ENCODE measurements around the gene SLC22A31.
A peak's percentile ranks its signal among the peaks of the same experiment; 100 is the strongest.
"Not testable (repeated sequence)": the region's sequence is repeated elsewhere in the genome, so short reads cannot be mapped to it uniquely, and the experiment has no call there.

The SLC22A31 gene

DNA sequence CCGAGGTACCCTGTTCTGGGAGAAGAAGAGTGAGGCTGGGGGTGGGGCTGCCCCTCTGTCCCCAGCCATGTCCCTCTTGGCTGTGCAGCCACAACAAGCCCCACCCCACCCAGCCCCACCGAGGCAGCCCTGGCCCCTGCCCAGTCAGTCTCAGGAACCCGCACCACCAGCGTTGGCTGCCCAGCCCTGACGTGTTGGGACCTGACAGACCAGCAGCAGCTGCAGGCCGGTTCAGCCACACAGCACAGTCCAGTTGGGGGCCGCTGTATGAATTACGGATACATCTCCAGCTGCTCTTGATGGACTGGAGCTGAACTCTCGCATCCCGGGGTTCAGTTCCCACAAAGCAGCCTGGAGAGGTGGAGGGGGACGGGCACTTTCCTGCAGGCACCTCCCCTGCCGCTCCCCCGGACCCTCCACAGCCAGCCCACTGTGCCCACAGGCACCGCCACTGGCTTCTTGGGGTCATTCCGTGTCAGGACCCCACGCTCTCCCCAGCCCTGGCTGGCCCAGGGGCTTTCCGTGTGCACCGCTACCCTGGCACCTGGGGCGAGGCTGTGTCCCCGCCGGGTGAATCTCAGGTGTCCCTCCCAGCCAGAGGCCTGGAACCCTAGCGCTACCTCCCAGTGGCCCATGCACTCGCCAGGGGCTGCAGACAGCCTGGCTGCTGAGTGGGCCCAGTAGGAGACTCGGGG is 21.7 kb downstream of the SLC22A31 start:
- no peak for DNase-seq (ENCODE audit: low spot score)

DNA sequence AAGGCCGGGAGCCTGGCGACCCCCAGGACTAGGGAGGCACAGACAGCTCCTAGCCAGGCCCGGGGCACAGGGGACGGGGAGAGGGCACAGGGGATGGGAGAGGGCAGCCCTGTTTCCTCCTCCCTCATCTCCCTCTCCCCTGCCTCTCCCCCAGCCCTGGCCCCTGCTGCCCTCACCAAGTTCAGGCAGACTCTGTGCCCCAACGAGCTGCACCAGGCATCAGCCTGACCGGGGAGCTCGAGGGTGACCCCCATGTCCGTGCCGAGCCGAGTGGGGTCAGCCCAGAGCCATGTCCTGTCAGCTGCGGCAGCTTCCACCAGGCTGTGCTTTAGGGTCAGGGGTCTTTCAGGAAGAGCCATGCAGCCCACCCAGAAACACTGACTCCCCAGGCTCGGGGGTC is 22.8 kb downstream of the SLC22A31 start:
- no peak for DNase-seq (ENCODE audit: low spot score)

DNA sequence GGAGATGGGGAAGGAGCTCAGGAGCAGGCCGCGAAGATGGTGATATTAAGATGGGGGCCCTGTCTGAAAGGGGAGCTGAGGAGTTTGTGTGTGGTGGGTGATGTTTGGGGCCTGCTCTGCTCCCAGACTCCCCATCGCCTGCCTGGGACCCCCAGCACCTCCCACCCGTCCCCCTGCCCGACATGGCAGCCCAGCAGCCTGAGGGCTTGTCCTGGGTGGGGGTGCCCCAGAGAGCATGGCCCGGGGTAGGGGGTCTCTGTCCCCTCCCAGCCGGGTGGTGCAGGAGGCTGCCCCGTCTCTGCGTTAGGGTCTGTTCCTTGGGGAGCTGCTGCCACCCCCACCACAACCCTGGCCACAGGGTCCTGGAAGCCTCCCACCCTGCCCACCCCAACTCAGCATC is 23.6 kb downstream of the SLC22A31 start:
- no peak for DNase-seq (ENCODE audit: low spot score)

GRCh38 chr16:89176147-89176690 is 24.1 kb downstream of the SLC22A31 start:
- no peak for DNase-seq (ENCODE audit: low spot score)

- DNase-seq (ENCODE audit: low spot score) = no peak
These were observed 24.8 kb downstream of the SLC22A31 start for GRCh38 chr16:89175280-89176146.

DNA sequence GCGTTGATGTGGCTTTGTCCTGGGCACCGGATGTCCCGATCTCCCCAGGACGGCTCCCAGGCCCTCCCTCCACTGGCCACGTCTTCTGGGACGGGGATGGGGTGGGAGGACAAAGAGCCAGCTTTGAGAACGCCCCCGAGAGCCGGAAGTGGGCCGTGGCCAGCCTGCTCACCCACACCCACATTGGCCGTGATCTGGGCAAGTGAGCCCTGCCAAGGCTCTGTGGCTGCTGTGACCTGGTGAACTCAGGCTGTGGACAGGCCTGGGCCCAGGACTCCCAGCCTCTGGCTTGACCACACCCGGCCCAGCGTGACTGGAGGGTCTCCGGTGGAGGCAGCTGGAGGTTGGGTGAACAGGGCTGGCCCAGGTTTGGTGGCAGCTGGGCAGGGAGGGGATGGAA is 25.5 kb downstream of the SLC22A31 start:
- DNase-seq (ENCODE audit: low spot score) = no peak

DNA sequence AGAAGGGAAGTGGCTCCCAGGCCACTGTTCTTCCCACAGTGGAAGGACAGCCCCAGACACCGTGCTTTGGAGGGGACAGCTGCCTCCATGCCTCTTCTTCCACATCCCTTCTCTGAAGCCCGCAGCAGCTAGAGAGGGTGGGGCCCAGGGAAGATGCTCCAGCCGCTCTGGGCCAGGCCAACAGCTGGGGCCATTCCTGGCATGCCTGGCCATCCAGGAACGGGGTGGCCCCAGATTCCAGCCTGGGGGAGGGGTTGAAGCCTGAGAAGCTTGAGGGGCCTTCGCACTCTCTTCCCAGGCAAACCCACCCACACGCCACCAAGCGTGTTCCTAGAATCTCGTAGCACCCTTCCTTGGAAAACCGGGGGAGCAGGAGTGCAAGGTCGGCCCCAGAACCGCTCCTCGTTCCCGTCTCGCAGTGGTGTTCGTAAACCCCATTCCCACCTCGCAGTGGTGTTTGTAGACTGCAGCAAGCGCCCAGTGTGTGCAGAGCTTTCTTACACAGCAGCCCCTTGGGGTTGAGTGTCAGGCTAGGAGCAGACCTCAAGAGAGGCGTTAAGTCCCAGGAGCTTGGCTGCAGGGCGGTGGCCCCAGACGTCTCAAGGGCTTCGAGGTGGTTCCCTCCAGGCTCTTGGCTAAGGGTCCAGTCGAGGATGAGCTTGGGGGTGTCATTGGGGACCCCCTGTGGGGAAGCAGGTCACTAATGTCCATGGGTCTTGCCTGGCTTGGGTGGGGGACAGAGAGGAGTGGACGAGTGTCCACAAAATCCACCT is 26.1 kb downstream of the SLC22A31 start:
- no peak for DNase-seq (ENCODE audit: low spot score)

- DNase-seq (ENCODE audit: low spot score) = no peak
These were observed 27.0 kb downstream of the SLC22A31 start for GRCh38 chr16:89173174-89173921.

- no peak for DNase-seq (ENCODE audit: low spot score)
These were observed 27.7 kb downstream of the SLC22A31 start for GRCh38 chr16:89172528-89173173.

GRCh38 chr16:89172171-89172527 is 28.2 kb downstream of the SLC22A31 start:
- DNase-seq (ENCODE audit: low spot score) = no peak

GRCh38 chr16:89171216-89172170 is 28.8 kb downstream of the SLC22A31 start, which contains the start of gene CDH15:
TSS of gene CDH15 (plus strand) at chr16:89171748. CDS start at chr16:89171832, 84 bp downstream.
- DNase-seq (ENCODE audit: low spot score) = peak; percentile 98

DNA sequence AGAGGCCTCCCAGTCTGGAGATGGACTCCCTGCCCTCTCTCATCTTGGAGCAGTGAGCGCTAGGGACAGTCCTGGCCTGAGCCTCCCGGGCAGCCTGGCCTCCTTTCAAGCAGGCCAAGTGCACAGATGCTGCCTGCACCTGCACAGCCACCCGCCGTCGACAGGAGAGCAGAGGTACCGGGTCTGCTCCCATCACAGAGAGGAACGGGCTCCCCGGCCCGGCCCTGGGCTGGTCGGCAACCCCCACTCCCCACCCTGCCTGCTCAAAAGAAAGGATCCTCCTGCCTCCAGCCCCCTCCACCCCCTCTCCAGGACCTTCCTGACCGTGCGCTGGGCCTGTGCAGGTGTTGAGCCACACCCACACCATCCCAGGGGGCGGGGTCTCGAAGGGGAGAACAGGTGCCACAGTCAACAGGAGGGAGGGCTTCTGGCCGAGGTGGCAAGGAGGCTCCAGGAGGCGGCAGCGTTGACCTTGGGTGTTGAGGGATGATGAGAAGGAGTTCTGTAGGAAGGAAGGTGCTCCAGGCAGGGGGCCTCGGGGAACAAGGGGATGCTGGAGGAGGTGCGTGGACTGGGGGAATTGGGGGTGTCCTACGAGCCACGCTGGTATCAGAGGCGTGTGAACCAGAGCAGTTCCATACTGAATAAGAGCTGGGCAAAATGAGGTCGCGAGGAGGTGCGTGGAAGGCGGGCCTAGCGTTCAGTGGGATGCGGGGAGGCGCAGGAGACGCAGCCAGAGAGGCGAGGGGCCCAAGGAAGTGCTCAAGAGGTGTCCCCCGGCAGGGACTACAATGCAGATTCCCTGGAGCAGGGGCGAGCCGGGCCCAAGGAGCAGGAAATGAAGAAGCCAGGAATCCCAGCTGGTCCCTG is 29.8 kb downstream of the SLC22A31 start:
- no peak for DNase-seq (ENCODE audit: low spot score)

- DNase-seq (ENCODE audit: low spot score) = no peak
These were observed 30.6 kb downstream of the SLC22A31 start for GRCh38 chr16:89169778-89170177.

DNA sequence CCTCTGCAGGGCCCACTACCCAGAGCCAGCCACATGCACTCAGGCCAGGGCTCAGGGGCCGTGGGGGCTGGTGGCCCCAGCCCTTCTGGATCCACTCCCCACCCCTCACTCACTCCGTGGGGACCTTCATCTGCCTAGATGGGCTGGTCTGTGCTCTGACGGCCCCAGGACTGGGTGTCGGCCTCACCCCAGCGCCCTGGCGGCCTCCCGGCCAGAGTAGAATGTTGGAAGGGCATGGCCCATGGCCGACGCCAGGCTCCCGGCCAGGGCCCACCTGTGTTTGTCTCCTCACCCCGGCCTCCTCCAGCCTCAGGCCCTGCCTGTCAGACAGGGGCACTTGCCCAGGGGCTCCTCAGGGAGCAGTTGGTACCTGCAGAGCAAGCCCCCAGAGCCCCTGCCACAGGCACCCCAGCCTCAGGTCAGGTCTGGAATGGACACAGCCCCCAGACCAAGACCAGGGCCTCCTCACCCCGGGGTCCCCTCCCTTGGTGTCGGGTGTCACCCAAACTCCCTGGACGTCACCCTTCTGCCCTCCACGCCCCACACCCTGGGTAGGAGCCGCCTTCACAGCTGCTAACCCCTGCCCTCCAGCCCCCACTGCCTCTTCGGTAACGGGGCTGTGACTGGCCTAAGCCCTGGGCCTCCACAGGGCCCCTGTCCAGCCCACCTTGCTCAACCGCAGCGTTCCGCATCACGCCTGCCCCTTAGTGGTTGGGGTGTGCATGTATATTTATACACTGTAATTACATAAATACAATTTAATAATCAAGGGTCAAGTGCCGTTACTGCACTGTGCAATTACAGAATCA is 31.8 kb downstream of the SLC22A31 start:
- DNase-seq (ENCODE audit: low spot score) = no peak

DNA sequence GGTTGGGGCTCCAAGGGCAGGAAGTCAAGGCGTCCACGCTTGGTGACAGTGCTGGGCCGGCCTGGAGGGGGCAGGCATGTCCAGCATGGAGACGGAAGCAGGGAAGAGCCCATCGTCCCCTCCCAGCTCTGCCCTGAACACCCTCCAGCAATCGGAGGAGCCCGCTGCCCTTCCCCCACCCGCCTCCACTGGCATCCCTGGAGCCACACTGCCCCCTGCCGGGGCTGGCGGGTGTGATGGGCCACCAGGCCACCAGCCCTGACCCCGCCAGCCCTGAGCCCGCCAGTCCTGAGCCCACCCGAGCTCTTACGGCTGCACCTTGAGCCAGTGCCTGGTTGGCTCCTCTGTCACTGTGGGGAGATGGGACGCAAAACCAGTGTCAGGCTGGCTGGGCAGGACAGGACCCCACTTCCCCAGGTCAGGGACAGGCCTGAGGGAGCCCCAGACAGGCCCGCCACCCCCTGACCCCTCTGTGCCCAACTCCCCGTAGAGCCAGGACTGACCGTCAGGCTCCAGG is 32.9 kb downstream of the SLC22A31 start:
- peak; percentile 81 for DNase-seq (ENCODE audit: low spot score)

DNA sequence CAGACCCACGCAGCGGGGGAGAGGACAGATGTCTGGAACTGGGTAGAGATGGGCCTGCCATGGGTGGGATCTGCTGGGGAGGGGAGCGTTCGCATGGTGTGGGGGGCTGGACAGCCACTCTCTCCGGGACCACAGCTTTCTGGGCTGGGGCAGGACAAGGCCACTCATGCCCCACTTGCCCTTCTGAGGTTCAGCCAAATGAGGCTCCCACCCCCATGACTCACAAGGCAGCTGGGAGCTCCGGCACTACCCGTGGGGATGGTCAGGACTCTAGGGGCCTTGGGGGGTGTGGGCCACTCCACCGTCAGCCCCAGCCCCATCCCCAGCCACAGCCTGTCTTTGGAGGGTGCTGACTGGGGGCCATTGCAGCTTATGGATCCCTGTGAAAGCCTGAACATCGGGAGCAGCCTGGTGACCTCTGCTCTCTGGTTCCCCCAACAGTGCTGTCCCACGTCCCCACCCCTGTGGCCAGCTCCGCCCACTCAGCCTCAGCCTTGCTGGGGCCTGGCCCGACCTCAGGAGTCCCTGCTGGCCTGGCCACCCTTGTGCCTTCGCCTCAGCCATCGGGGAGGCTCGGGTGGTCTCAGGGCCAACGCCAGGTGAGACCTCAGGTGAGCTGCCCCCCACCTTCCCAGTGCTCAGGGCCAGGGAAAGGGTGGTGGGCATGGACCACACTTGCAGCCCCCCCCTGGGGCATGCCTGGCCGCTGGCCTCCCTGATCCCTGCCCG is 33.5 kb downstream of the SLC22A31 start:
- no peak for DNase-seq (ENCODE audit: low spot score)

- DNase-seq (ENCODE audit: low spot score) = not testable (repeated sequence)
These were observed 34.7 kb downstream of the SLC22A31 start for GRCh38 chr16:89165681-89165979.
